ENCODE results near the gene ODC1.

Gene ODC1

GRCh38 chr2:10415048-10415447 lies 33.1 kb downstream of the ODC1 start:
- no peak for DNase-seq (ENCODE audit: low spot score)

- no peak for DNase-seq (ENCODE audit: low spot score)
Observed at GRCh38 chr2:10414591-10414990, 33.5 kb downstream of the ODC1 start.

- DNase-seq (ENCODE audit: low spot score): no peak
Observed at GRCh38 chr2:10413991-10414451, 34.1 kb downstream of the ODC1 start.

- no peak for DNase-seq (ENCODE audit: low spot score)
Observed at GRCh38 chr2:10413503-10413902, 34.6 kb downstream of the ODC1 start.

GRCh38 chr2:10412380-10412779 lies 35.7 kb downstream of the ODC1 start:
- no peak for DNase-seq (ENCODE audit: low spot score)

GRCh38 chr2:10411557-10411956 lies 36.6 kb downstream of the ODC1 start:
- DNase-seq (ENCODE audit: low spot score): no peak

GRCh38 chr2:10410823-10411437 lies 37.2 kb downstream of the ODC1 start:
- DNase-seq (ENCODE audit: low spot score): no peak

- DNase-seq (ENCODE audit: low spot score): no peak
Observed at GRCh38 chr2:10410001-10410822, 37.9 kb downstream of the ODC1 start.

- DNase-seq (ENCODE audit: low spot score): peak; percentile 82
Observed at GRCh38 chr2:10408649-10409579, 39.2 kb downstream of the ODC1 start.

- DNase-seq (ENCODE audit: low spot score): no peak
Observed at GRCh38 chr2:10407841-10408648, 40.1 kb downstream of the ODC1 start.

GRCh38 chr2:10407432-10407831 lies 40.7 kb downstream of the ODC1 start:
- no peak for DNase-seq (ENCODE audit: low spot score)

GRCh38 chr2:10406491-10407188 lies 41.5 kb downstream of the ODC1 start:
- DNase-seq (ENCODE audit: low spot score): no peak

GRCh38 chr2:10406016-10406415 lies 42.1 kb downstream of the ODC1 start:
- DNase-seq (ENCODE audit: low spot score): no peak

GRCh38 chr2:10405448-10405847 lies 42.7 kb downstream of the ODC1 start:
- DNase-seq (ENCODE audit: low spot score): no peak

- no peak for DNase-seq (ENCODE audit: low spot score)
Observed at GRCh38 chr2:10404324-10405143, 43.6 kb downstream of the ODC1 start.

- DNase-seq (ENCODE audit: low spot score): no peak
Observed at GRCh38 chr2:10402653-10403215, 45.4 kb downstream of the ODC1 start.

GRCh38 chr2:10402062-10402585 lies 46.0 kb downstream of the ODC1 start:
- no peak for DNase-seq (ENCODE audit: low spot score)

GRCh38 chr2:10400978-10401951 lies 46.9 kb downstream of the ODC1 start:
- DNase-seq (ENCODE audit: low spot score): no peak
